Superior temporal gyrus (tissue), 1 donor: ENCODE results near the gene IP6K3.

Experiments used
- DNase-seq: peaks from one replicate; pipeline ENCODE4 v3.0.0-alpha.2; 2016; ENCODE audit errors: extremely low spot score

Gene IP6K3

GRCh38 chr6:33689148-33689494 is 57.6 kb downstream of the IP6K3 start:
- DNase-seq = no peak

- DNase-seq = no peak
These were observed 58.1 kb downstream of the IP6K3 start for GRCh38 chr6:33688451-33689147.

- DNase-seq = no peak
These were observed 58.7 kb downstream of the IP6K3 start for GRCh38 chr6:33688006-33688405.

- no peak for DNase-seq
These were observed 59.4 kb downstream of the IP6K3 start for GRCh38 chr6:33686981-33687975.

- no peak for DNase-seq
These were observed 60.3 kb downstream of the IP6K3 start for GRCh38 chr6:33686225-33686924.

GRCh38 chr6:33685411-33686224 is 61.1 kb downstream of the IP6K3 start:
- DNase-seq = no peak

GRCh38 chr6:33684983-33685382 is 61.7 kb downstream of the IP6K3 start:
- no peak for DNase-seq

GRCh38 chr6:33684428-33684896 is 62.2 kb downstream of the IP6K3 start:
- no peak for DNase-seq

GRCh38 chr6:33683576-33684427 is 62.9 kb downstream of the IP6K3 start:
- no peak for DNase-seq

GRCh38 chr6:33683051-33683571 is 63.6 kb downstream of the IP6K3 start:
- peak; percentile 57 for DNase-seq

GRCh38 chr6:33682341-33682740 is 64.4 kb downstream of the IP6K3 start:
- DNase-seq = no peak

GRCh38 chr6:33679761-33680160 is 66.9 kb downstream of the IP6K3 start:
- DNase-seq = no peak

GRCh38 chr6:33678932-33679490 is 67.7 kb downstream of the IP6K3 start:
- DNase-seq = no peak

GRCh38 chr6:33678233-33678931 is 68.3 kb downstream of the IP6K3 start:
- no peak for DNase-seq

- DNase-seq = no peak
These were observed 69.0 kb downstream of the IP6K3 start for GRCh38 chr6:33677689-33678088.

- DNase-seq = no peak
These were observed 69.5 kb downstream of the IP6K3 start for GRCh38 chr6:33677143-33677660.

- no peak for DNase-seq
These were observed 70.1 kb downstream of the IP6K3 start for GRCh38 chr6:33676416-33677142.

GRCh38 chr6:33675968-33676367 is 70.7 kb downstream of the IP6K3 start:
- DNase-seq = no peak
